Left colon (tissue), 2 donors: ENCODE results near the gene TANC1. TPM values are rescaled to one million over a fixed set of nuclear protein-coding genes. Genes with fewer than 3 reads are reported as not detected.

Experiments
- ATAC-seq: fragments of 200-7000 bp; cut with Tn5 transposase; one replicate; pipeline ENCODE4 v1.9.1; 2020; ENCODE audit warnings: mild to moderate bottlenecking, moderate library complexity
- DNase-seq, 2 donors: peaks; one replicate each; pipeline ENCODE4 v3.0.0-alpha.2; 2020
- intact Hi-C, 2 donors: fragments of 100-400 bp; cut with DNase I in 1 of 2; cut with micrococcal nuclease in 1 of 2; formaldehyde crosslinking; loops; one replicate each; pipeline versions ENCODE4 v1.11.2 to v1.14.0; 2022; cut with DNase I, micrococcal nuclease
- total RNA-seq, 2 donors: library from RNA; stranded (reverse); fragmentation: NEBNext Ultra II Directional; extraction: Animal tissue kit (Norgen Biotek cat#: 25700); gene quantifications; one replicate each; pipeline ENCODE4 v1.2.1, GENCODE V29; 2021
- donor health status: DM: no; HTN: no; CAD: no.
- donor health status: DM: yes; HTN: yes; CAD: no.

Gene TANC1
- total RNA-seq, 2 donors from 2014 or later = 30.5 to 37.4 TPM

- intact Hi-C loops = no loop called here
- no peak for ATAC-seq
These were observed 189.1 kb downstream of the TANC1 start for GRCh38 chr2:159157361-159158209.

GRCh38 chr2:159160412-159160811, 192.0 kb downstream of the TANC1 start:
- DNase-seq = no peak
- intact Hi-C loops = no loop called here
- ATAC-seq = no peak

More at GRCh38 chr2:159157361-159158209, 189.1 kb downstream of the TANC1 start:
- no peak for DNase-seq

- intact Hi-C loops = no loop called here
- ATAC-seq = no peak
- DNase-seq = no peak
These were observed 192.5 kb downstream of the TANC1 start for GRCh38 chr2:159160954-159161353.

- intact Hi-C loops = no loop called here
- DNase-seq = no peak
- no peak for ATAC-seq
These were observed 195.5 kb downstream of the TANC1 start for GRCh38 chr2:159163930-159164329.

GRCh38 chr2:159164457-159164911, 196.0 kb downstream of the TANC1 start:
- ATAC-seq = no peak
- no peak for DNase-seq
- intact Hi-C loops = no loop called here

- no peak for DNase-seq
- no peak for ATAC-seq
- intact Hi-C loops = no loop called here
These were observed 196.6 kb downstream of the TANC1 start for GRCh38 chr2:159165048-159165447.

GRCh38 chr2:159168707-159169106, 200.3 kb downstream of the TANC1 start:
- DNase-seq = no peak
- intact Hi-C loops = no loop called here
- ATAC-seq = peak; percentile 44

- ATAC-seq (no peak), DNase-seq (no peak)
- intact Hi-C loops = no loop called here
These were observed 200.7 kb downstream of the TANC1 start for GRCh38 chr2:159169187-159169586.

GRCh38 chr2:159172403-159172802, 204.0 kb downstream of the TANC1 start:
- ATAC-seq (no peak), DNase-seq (no peak)
- intact Hi-C loops = no loop called here

- intact Hi-C loops = no loop called here
- ATAC-seq (no peak), DNase-seq (no peak)
These were observed 206.3 kb downstream of the TANC1 start for GRCh38 chr2:159174759-159175158.

- ATAC-seq (no peak), DNase-seq (no peak)
- intact Hi-C loops = no loop called here
These were observed 206.7 kb downstream of the TANC1 start for GRCh38 chr2:159175182-159175581.

GRCh38 chr2:159175927-159176326, 207.5 kb downstream of the TANC1 start:
- DNase-seq (no peak), ATAC-seq (no peak)
- intact Hi-C loops = no loop called here

- DNase-seq = no peak
- no peak for ATAC-seq
- intact Hi-C loops = no loop called here
These were observed 208.1 kb downstream of the TANC1 start for GRCh38 chr2:159176555-159176954.

GRCh38 chr2:159177357-159177756, 208.9 kb downstream of the TANC1 start:
- ATAC-seq = no peak
- intact Hi-C loops = no loop called here
- no peak for DNase-seq

GRCh38 chr2:159177957-159178356, 209.5 kb downstream of the TANC1 start:
- ATAC-seq (no peak), DNase-seq (no peak)
- intact Hi-C loops = no loop called here

- ATAC-seq = no peak
- intact Hi-C loops = no loop called here
- no peak for DNase-seq
These were observed 210.7 kb downstream of the TANC1 start for GRCh38 chr2:159179096-159179495.

- DNase-seq = no peak
- ATAC-seq = no peak
- intact Hi-C loops = no loop called here
These were observed 211.3 kb downstream of the TANC1 start for GRCh38 chr2:159179696-159180095.

GRCh38 chr2:159183346-159183745, 214.9 kb downstream of the TANC1 start:
- ATAC-seq = no peak
- intact Hi-C loops = no loop called here
- DNase-seq = no peak

GRCh38 chr2:159185401-159186130, 217.1 kb downstream of the TANC1 start:
- peak; percentile 78 for ATAC-seq
- intact Hi-C loops = no loop called here
- no peak for DNase-seq

- DNase-seq = no peak
- intact Hi-C loops = no loop called here
- no peak for ATAC-seq
These were observed 218.0 kb downstream of the TANC1 start for GRCh38 chr2:159186462-159186861.
